ENCODE data around the gene HNRNPC.

Gene HNRNPC

GRCh38 chr14:21269252-21270046, at the start of gene HNRNPC:
Gene HNRNPC, minus strand, starts transcription at chr14:21269442. Its CDS starts 35,249 bp downstream, at chr14:21234193.
- H3K4me2 ChIP-seq (ENCODE audit: low read depth, low read length, poor library complexity, severe bottlenecking) = peak within 1 kb of the TSS; percentile 97
- peaks cover 36% of the 10 kb centered on the region for H3F3A ChIP-seq (ENCODE audit: insufficient read depth)
- peak within 1 kb of the TSS; percentile 55 for H2AFZ ChIP-seq (ENCODE audit: low read depth, low read length, severe bottlenecking)
- H3K36me3 ChIP-seq (ENCODE audit: low read length) = peaks cover 34% of the 10 kb centered on the region
- no peaks in the 10 kb centered on the region for H3K9me3 ChIP-seq (ENCODE audit: insufficient read depth, low read length)
- TF ChIP-seq CTCF (IDR thresholded peaks at IDR 0.05; ENCODE audit: insufficient read depth, low read length, poor library complexity, severe bottlenecking) (no peak), EZH2phosphoT487 (conservative IDR thresholded peaks at IDR 0.05; ENCODE audit: low read length) (no peak)
- peak within 1 kb of the TSS; percentile 90 for H3K9ac ChIP-seq (ENCODE audit: low read length)
- peak within 1 kb of the TSS; percentile 89 for H3K27ac ChIP-seq (ENCODE audit: low read depth, low read length)
- H3K4me3 ChIP-seq (ENCODE audit: insufficient read depth, low read length, poor library complexity, severe bottlenecking) = peak within 1 kb of the TSS; percentile 96
- peaks cover 40% of the 10 kb centered on the region for H4K20me1 ChIP-seq (ENCODE audit: low read depth, low read length)
- no peaks in the 10 kb centered on the region for H3K27me3 ChIP-seq (ENCODE audit: low read length)
- peaks cover 48% of the 10 kb centered on the region for H3K79me2 ChIP-seq (ENCODE audit: insufficient read depth, low read length)
- H3K9me2 ChIP-seq (replicated peaks; ENCODE audit: insufficient read depth, low read length) = no peaks in the 10 kb centered on the region

- Histone ChIP-seq H3K27ac (ENCODE audit: low read depth, low read length) (no peak overlapping the region), H3K79me2 (ENCODE audit: insufficient read depth, low read length) (no peaks in the 10 kb centered on the region), H4K20me1 (ENCODE audit: low read depth, low read length) (no peaks in the 10 kb centered on the region), H3K27me3 (ENCODE audit: low read length) (no peaks in the 10 kb centered on the region), H3K4me2 (ENCODE audit: low read depth, low read length, poor library complexity, severe bottlenecking) (no peak overlapping the region), H3F3A (ENCODE audit: insufficient read depth) (no peaks in the 10 kb centered on the region), H3K9me2 (replicated peaks; ENCODE audit: insufficient read depth, low read length) (no peaks in the 10 kb centered on the region), H3K36me3 (ENCODE audit: low read length) (no peaks in the 10 kb centered on the region), H3K4me3 (ENCODE audit: insufficient read depth, low read length, poor library complexity, severe bottlenecking) (no peak overlapping the region), H2AFZ (ENCODE audit: low read depth, low read length, severe bottlenecking) (no peak overlapping the region), H3K9me3 (ENCODE audit: insufficient read depth, low read length) (no peaks in the 10 kb centered on the region), H3K9ac (ENCODE audit: low read length) (no peak overlapping the region)
- TF ChIP-seq CTCF (IDR thresholded peaks at IDR 0.05; ENCODE audit: insufficient read depth, low read length, poor library complexity, severe bottlenecking) = no peak
- TF ChIP-seq EZH2phosphoT487 (conservative IDR thresholded peaks at IDR 0.05; ENCODE audit: low read length) = no peak
Observed at GRCh38 chr14:21317398-21317797, 48.2 kb upstream of the HNRNPC start.

GRCh38 chr14:21313512-21313911, 44.3 kb upstream of the HNRNPC start:
- Histone ChIP-seq H3F3A (ENCODE audit: insufficient read depth) (peaks cover 6% of the 10 kb centered on the region; the same call in 1 of the 2 replicates), H3K27me3 (ENCODE audit: low read length) (no peaks in the 10 kb centered on the region; the same call in 1 of the 2 replicates), H3K9me2 (replicated peaks; ENCODE audit: insufficient read depth, low read length) (no peaks in the 10 kb centered on the region), H3K4me3 (ENCODE audit: insufficient read depth, low read length, poor library complexity, severe bottlenecking) (no peak overlapping the region), H2AFZ (ENCODE audit: low read depth, low read length, severe bottlenecking) (no peak overlapping the region), H4K20me1 (ENCODE audit: low read depth, low read length) (no peaks in the 10 kb centered on the region), H3K9ac (ENCODE audit: low read length) (no peak overlapping the region), H3K4me2 (ENCODE audit: low read depth, low read length, poor library complexity, severe bottlenecking) (no peak overlapping the region), H3K79me2 (ENCODE audit: insufficient read depth, low read length) (no peaks in the 10 kb centered on the region), H3K27ac (ENCODE audit: low read depth, low read length) (no peak overlapping the region), H3K36me3 (ENCODE audit: low read length) (no peaks in the 10 kb centered on the region), H3K9me3 (ENCODE audit: insufficient read depth, low read length) (no peaks in the 10 kb centered on the region)
- no peak for TF ChIP-seq CTCF (IDR thresholded peaks at IDR 0.05; ENCODE audit: insufficient read depth, low read length, poor library complexity, severe bottlenecking)
- TF ChIP-seq EZH2phosphoT487 (conservative IDR thresholded peaks at IDR 0.05; ENCODE audit: low read length) = no peak

Data from SU-DHL-6 (cell line).